Measurements from ENCODE around the gene BRD9.
"Not testable (repeated sequence)": the region's sequence is repeated elsewhere in the genome, so short reads cannot be mapped to it uniquely, and the experiment has no call there.

BRD9 gene

GRCh38 chr5:848671-849111 is 43.9 kb downstream of the BRD9 start:
- no peak for TF ChIP-seq POLR2A (IDR thresholded peaks at IDR 0.05; ENCODE audit: low read depth, low read length)
- DNase-seq (ENCODE audit: insufficient read length, low spot score) (no peak), FAIRE-seq (no peak)

- not testable (repeated sequence) for FAIRE-seq; DNase-seq (ENCODE audit: insufficient read length, low spot score)
Observed at GRCh38 chr5:847736-848135, 44.9 kb downstream of the BRD9 start.

GRCh38 chr5:847212-847611 is 45.4 kb downstream of the BRD9 start:
- not testable (repeated sequence) for DNase-seq (ENCODE audit: insufficient read length, low spot score); FAIRE-seq

DNA sequence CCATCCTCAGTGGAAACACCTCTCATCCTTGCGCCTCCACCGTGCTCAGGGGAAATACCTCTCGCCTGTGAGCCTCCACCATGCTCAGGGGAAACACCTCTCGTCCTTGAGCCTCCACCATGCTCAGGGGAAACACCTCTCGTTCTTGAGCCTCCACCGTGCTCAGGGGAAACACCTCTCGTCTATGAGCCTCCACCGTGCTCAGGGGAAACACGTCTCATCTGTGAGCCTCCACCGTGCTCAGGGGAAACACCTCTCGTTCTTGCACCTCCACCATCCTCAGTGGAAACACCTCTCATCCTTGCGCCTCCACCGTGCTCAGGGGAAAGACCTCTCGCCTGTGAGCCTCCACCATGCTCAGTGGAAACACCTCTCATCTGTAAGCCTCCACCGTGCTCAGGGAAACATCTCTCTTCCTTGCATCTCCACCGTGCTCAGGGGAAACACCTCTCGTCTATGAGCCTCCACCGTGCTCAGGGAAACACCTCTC is 46.0 kb downstream of the BRD9 start:
- not testable (repeated sequence) for DNase-seq (ENCODE audit: insufficient read length, low spot score); FAIRE-seq

DNA sequence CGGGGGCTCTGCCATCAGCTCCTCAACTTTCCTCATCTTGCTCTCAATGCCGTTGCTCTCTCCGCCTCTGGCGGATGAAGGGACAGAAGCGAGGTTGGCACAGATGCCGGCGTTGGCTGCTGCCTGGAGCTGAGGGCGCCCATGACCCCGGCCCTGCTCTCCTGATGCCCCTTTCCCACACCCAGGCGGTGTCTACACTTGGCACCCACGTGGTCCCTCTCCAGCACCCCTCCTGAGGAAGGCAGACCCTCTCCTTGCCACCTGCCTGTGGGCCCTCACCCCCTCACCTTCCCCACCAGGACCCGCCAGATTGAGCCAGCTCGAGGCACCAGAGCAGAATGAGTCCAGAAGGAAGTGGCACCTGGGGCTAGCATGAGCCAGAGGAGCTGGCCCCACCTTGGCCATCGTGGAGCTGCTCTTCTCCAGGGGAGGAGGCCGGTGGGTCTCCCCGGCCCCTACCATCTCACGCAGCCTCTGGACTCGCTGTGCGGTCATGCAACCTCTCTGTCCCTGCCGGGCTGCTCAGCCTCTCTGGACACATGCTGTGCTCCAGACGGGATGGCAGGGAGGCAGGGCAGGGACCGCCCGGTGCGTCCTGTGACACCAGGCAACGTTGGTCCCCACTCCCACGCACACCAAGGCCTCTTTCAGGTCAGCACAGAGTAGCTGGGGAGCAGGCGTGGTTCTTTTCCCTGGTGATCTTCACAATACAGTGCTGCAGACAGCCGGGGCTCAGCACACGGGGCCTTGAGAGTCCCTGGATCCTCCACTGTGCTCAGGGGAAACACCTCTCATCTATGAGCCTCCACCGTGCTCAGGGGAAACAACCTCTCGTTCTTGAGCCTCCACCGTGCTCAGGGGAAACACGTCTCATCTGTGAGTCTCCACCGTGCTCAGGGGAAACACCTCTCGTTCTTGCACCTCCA is 46.7 kb downstream of the BRD9 start:
- not testable (repeated sequence) for FAIRE-seq

GRCh38 chr5:845031-845675 is 47.4 kb downstream of the BRD9 start:
- not testable (repeated sequence) for DNase-seq (ENCODE audit: insufficient read length, low spot score); FAIRE-seq

More for the DNA sequence above, 46.7 kb downstream of the BRD9 start:
- DNase-seq (ENCODE audit: insufficient read length, low spot score), result not testable (repeated sequence)

- DNase-seq (ENCODE audit: insufficient read length, low spot score), result not testable (repeated sequence)
Observed at GRCh38 chr5:844426-844825, 48.2 kb downstream of the BRD9 start.

DNA sequence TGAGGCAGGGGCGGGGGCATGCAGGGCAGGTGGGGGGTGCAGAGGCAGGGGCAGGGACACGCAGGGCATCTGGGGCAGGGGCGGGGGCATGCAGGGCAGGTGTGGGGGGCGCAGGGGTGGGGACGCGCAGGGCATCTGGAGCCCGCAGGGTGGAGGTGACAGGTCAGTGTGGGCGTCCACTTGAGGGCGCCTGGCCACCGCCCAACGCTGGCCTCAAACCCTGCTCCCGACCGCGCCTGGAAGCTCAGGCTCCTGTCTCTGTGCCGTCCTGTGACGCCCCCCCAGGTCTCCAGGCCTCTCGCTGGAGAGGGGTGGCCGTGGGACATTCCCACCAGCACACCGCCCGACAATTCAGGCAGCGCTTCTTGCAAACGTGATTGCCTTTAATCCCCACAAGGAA is 48.7 kb downstream of the BRD9 start:
- not testable (repeated sequence) for DNase-seq (ENCODE audit: insufficient read length, low spot score); FAIRE-seq

More at GRCh38 chr5:844426-844825, 48.2 kb downstream of the BRD9 start:
- not testable (repeated sequence) for FAIRE-seq

- DNase-seq (ENCODE audit: insufficient read length, low spot score); FAIRE-seq: not testable (repeated sequence)
Observed at GRCh38 chr5:843371-843770, 49.2 kb downstream of the BRD9 start.

GRCh38 chr5:842402-843221 is 50.0 kb downstream of the BRD9 start:
- DNase-seq (ENCODE audit: insufficient read length, low spot score), result not testable (repeated sequence)

GRCh38 chr5:841531-842401 is 50.8 kb downstream of the BRD9 start:
- not testable (repeated sequence) for FAIRE-seq; DNase-seq (ENCODE audit: insufficient read length, low spot score)

More at GRCh38 chr5:842402-843221, 50.0 kb downstream of the BRD9 start:
- FAIRE-seq, result not testable (repeated sequence)

- DNase-seq (ENCODE audit: insufficient read length, low spot score); FAIRE-seq: not testable (repeated sequence)
Observed at GRCh38 chr5:840974-841435, 51.6 kb downstream of the BRD9 start.

GRCh38 chr5:840118-840973 is 52.3 kb downstream of the BRD9 start:
- not testable (repeated sequence) for FAIRE-seq; DNase-seq (ENCODE audit: insufficient read length, low spot score)

DNA sequence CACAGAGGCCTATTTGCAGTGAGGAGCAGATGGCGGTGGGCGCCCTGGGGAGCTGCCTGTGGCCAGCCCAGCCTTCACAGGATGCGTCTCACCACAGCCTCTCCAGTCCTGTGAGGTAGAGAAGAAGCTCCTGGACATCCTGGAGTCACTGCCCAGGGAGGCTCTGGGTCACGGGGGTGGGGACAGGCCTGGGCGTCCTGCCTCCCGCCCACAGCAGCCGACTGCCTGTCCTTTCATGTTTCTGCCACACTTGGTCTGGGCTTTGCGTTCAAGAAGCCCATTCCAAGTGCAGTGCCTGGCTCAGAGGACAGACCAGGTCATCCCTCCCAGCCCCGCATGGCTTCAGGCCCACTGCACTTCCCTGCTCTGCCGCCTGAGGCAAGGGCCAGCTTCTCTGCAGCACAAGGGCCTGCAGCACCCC is 54.2 kb downstream of the BRD9 start:
- not testable (repeated sequence) for DNase-seq (ENCODE audit: insufficient read length, low spot score); FAIRE-seq

GRCh38 chr5:837621-838121 is 54.9 kb downstream of the BRD9 start:
- FAIRE-seq; DNase-seq (ENCODE audit: insufficient read length, low spot score): not testable (repeated sequence)

GRCh38 chr5:835933-836612 is 56.5 kb downstream of the BRD9 start:
- FAIRE-seq; DNase-seq (ENCODE audit: insufficient read length, low spot score): not testable (repeated sequence)

DNA sequence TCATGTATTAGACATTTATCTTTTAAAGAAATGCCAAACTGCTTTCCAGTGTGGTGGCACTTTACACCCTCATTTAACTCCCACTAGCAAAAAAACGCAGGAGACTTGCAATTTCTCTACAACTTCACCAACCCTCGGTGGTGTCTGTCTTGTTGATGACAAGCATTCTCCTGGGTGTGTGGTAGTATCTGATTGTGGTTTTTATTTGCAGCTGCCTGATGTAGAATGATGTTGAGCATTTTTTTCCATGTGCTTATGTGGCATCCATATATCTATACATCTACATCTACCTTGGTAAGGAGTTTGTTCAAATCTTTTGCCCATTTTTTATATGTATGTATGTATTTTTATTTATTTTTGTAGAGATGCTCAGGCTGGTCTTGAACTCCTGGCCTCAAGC is 58.6 kb downstream of the BRD9 start:
- not testable (repeated sequence) for DNase-seq (ENCODE audit: insufficient read length, low spot score); FAIRE-seq

All from H54 (cell line).